Epidermal melanocyte (primary cell): ENCODE results near the gene PEBP1.
"Not testable (repeated sequence)": the region's sequence is repeated elsewhere in the genome, so short reads cannot be mapped to it uniquely, and the experiment has no call there.

Experiments
- DNase-seq: peaks from one replicate; pipeline ENCODE4 v3.0.0; 2011; ENCODE audit warnings: low spot score; ENCODE audit not compliant: insufficient read length

PEBP1 gene

GRCh38 chr12:118129436-118129835 is 6.5 kb upstream of the PEBP1 start:
- not testable (repeated sequence) for DNase-seq

- DNase-seq: no peak
Measured at GRCh38 chr12:118136559-118137003, 657 bp downstream of the PEBP1 start.

- DNase-seq: no peak
Measured at GRCh38 chr12:118137148-118137678, 1.3 kb downstream of the PEBP1 start.

DNA sequence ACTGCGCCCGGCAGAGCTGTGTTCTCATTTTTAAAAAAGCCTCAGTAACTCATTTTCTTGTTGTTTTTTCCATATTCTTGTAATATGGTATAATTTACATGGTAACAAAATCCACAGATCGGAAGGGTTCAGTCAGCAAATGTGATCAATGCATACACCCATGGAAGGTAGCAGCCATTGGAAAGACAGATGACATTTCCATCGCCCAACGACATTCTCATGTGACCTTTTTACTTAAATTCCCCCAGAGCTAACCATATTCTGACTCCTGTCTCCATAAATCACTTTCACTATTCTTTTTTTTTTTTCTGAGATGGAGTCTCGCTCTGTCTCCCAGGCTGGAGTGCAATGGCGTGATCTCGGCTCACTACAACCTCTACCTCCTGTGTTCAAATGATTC is 4.9 kb downstream of the PEBP1 start:
- DNase-seq: no peak

DNA sequence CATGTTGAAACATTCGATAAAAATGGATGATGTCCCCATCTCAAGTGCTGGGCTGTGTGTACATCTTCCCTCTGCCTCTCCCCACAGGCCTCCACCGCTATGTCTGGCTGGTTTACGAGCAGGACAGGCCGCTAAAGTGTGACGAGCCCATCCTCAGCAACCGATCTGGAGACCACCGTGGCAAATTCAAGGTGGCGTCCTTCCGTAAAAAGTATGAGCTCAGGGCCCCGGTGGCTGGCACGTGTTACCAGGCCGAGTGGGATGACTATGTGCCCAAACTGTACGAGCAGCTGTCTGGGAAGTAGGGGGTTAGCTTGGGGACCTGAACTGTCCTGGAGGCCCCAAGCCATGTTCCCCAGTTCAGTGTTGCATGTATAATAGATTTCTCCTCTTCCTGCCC is 8.6 kb downstream of the PEBP1 start:
- no peak for DNase-seq

GRCh38 chr12:118145113-118145797 is 9.3 kb downstream of the PEBP1 start:
- DNase-seq: no peak

- no peak for DNase-seq
Measured at GRCh38 chr12:118145798-118146156, 9.9 kb downstream of the PEBP1 start.

DNA sequence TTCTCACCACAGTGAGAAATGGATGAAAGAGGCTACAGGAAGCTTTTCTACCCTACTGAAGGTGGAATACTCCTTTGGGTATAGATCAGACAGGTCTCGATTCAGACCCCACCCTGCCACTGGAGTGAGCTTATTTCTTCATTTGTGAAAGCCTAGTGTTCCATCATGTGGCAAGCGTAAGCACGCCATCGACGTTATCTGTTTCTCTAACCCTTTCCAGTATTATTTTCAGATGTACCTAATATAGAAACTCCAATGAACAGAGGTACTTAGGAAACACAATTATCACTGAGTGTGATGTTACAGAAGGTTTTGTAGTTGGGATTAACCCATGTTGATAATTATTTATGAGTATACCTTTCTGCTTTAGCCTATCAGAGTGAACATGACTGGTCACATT is 12.4 kb downstream of the PEBP1 start:
- no peak for DNase-seq

- no peak for DNase-seq
Measured at GRCh38 chr12:118150625-118151024, 14.7 kb downstream of the PEBP1 start.

DNA sequence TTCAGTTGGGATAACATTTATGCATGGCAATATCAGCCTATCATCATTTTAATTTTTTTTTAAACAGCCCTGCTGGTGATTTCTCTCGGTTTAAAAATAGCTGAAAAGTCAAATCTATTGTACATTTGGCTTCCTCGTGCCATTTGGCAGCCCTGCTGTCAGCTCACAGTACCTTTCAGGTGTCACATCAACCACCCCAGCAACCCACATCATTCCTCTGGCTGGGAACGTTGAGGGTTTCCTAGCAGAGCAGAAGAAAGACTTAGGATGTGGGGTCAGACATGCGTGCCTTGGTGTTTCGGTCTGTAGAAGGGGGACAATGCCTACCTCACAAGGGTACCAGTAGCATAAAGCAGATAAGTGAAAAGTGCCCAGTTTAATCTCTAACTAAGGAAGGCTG is 15.8 kb downstream of the PEBP1 start:
- DNase-seq: no peak

GRCh38 chr12:118160536-118160935 is 24.6 kb downstream of the PEBP1 start:
- no peak for DNase-seq

DNA sequence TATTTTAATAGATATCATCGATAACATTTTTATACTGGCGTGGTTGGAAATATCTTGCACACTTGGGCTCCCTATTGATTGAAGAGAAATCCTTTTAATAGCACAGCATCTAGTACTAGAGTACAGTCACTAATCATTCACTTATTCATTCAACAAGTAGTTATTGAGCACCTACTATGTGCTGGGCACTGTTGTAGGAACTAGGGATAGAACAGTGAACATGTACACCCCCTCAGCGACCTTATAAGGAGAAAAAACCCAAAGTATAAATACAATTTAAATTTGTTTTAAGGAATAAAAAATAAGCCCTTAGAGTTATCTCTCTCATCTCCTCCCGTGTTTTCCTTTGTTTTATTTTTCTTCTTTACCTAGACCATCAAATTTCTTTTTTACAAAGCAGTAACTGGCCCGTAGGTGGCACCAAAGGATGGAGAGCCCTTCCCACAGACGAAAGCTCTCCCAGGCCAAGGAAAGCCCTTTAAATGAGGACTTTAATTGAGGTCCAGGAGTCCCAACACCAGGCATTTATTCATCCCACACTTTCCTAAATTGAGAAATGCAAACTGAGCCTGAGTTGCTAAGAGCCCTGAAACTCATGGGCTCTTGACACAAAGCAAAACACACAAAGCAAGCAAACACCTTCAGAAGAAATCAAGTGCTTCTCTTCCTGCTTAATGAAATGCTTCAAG is 29.0 kb downstream of the PEBP1 start:
- DNase-seq: no peak

DNA sequence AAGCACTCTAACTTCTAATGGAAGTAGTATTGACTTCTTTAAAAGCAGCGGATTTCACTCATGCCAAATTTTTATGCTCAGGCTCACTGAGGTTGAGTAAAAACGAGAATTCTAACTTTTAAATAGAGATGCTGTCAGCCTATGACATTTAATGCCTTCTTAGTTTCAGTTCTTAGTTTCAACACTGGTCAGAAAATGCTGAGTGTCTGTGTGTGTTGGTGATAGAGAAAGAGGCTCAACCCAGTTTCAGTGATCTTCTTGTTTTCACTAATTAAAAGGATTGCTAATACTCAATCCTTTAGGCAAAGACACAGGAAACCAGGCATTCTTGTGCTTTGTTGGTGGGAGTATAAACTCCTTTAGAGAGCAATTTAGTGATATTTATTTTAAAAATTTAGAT is 31.0 kb downstream of the PEBP1 start:
- no peak for DNase-seq

DNA sequence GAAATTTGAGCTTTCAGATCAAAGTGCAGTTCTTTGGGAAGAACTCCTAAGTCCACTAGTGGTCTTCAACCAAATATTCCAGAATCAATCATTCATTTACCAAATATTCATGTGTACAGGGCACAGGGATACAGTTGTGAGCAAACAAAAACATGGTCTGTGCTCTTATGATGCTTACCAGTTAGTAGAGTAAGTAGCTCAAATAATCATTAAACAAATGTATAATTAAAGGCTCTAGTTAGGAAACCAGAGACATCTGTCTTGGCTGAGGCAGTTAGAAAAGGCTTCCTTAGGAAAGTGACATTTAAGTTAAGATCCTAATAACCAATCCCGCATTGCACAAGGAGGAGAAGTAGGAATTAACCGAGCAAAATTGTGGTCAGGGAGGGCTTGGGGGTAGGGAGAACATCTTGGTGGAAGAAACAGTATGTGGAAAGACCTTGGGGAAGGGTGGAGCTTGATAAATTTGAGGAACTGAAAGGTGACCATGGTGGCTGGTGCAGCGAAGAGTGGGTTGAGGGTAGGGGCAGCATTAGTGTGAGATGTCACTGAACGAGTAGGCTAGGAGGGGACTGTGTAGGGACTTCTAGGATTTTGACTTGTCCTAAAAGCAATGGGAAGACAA is 40.0 kb downstream of the PEBP1 start:
- DNase-seq: no peak

DNA sequence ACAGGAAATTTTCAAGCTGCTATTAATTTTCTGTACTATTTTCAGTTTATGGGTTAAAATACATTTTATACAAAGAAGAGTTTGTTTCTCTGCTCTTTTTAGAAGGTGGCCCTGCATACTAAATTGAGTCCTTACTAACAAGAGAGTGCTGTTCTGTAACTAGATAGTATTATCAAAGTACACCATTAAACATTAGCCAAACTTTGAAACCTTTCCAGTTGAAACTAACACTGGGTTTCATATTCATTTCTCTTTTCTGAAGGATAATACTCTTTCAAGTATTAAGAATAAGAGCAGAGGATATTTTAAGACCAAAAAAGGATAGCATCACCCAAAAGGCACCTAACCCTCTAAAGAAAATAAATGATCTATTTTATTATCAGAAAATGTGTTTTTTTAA is 47.2 kb downstream of the PEBP1 start:
- no peak for DNase-seq

DNA sequence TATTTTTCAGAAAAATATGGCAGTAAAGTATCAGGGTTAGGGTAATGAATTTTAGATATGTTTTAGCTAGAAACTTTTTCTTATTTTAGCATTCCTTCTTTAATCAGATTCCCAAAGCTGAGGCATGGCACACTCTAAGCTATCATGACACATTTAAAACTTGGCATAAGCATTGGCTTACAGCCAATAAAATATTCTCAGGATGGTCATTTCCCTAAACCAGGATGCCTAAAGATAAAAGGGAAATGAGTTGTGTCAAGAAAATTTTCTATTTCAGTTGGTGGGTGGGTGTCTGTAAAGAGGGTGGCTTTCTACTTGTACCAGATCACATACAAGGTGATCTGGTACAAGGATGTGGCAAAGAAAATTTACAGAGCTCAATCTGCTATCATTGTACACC is 47.8 kb downstream of the PEBP1 start:
- no peak for DNase-seq

DNA sequence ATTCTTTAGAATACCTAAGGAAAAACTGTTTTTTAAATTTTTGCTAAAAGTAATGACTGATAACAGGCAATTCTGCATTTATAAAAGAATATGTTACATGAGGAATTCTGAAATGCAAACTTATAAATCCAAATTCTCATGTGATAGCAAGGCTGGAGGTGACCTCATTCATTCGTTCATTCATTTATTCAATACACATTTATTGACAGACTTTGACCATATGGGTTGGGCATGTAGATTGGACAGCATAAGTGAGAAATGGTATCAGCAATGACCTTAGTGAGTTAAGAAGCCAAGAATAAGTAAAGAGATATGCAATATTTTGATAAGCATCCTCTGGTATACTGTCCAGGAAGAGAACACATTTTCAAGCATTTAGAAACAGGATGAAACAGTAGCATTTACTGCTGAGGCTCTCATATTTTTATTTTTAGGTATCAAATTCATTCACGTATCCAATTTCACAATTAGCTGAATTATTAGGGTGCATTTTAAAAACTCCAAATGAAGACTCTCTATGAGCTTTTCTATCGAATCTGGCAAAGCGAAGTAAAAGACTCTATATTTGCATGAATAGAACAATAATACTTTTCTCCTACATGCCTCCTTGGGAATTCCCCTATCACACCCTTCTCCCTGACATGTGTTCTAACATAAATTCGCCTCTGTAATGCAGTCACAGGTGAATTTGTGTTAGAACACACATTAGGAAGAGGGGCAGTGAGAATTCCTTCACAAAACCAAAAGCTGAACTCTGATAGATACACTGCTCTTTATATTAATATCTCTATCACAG is 49.9 kb downstream of the PEBP1 start:
- no peak for DNase-seq

DNA sequence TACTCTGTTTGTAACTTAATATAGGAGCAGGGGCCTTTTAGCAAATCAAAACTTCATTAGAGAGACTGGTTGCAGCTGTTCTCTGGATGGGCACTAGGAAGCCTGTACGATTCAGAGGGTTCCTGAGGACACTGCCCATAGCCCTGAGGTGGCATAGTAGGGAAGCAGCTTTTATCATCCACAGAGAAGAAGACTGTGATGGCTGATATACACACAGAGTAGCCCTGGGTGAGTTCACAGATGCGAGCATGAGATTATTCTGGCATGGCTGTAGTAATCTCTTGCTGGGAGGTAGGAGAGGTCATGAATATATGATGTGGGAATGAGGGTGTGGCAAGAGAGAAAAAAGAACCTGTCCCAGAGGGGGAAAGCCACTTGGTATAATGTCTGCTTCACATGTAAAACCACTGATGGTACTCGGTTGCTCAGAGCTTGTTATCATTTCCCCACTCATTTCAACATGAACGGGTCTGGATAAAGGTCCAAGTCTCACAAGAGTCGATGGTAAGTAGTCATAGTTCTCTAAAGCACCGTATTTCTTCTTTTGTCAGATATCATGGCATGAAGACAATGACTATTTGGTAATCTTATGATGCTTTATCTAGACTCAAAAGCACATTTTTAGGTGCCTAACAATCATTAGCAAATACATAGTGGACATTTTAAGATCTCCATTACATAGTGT is 52.0 kb downstream of the PEBP1 start:
- DNase-seq: no peak

DNA sequence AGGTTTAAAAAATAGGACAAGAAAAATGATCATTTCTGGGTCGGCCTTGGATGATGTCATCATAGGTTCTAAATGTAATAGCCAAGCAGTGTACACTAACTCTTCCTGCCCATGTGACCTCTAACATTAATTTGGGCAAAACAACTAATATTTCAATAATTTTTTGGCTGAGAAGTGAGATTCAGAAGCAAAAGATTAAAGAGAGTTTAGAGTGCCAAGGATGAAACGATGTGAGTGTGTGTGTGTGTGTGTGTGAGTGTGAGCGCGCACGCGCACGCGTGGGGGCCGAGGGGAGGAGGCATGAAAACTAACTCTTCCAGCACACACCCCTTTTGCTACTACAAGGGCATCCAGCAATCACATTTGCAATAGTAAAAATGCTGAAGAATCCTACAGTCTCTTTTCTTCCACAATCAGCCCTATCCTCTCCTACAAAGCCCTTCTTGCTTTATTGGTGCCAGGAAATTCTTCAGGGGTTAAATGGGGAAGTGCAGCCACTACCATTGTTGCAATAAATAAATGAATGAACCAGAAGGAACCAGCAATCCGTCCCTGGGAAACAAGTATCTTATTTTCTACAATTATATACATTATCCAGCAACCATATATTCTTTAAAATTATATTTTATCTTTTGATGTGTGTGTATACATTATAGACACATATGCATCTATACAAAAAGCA is 52.9 kb downstream of the PEBP1 start:
- DNase-seq: no peak

DNA sequence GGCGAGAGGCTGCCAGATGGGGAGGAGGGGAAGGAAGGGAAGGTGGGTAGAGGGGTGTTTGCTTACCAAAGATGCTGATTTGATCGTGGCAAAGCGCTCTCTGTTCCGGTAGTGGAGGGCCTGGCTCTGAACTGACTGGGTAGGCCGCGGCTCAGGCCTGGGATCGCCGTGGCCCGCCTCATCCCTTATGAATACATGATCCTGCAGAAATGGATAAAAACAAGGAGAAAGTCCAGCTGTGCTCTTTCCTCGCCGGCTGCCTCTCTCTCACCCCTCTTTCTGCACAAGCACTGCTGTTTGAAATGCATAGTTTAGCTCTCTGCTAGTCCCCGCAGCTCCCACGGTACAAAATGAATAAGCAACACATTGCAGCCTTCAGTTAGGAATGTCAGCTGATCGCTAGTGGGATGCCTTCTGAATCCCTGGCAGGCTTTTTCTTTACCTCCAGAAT is 53.8 kb downstream of the PEBP1 start:
- no peak for DNase-seq
